ENCODE measurements around the gene CPT1B.
A peak's percentile ranks its signal among the peaks of the same experiment; 100 is the strongest.

The CPT1B gene

DNA sequence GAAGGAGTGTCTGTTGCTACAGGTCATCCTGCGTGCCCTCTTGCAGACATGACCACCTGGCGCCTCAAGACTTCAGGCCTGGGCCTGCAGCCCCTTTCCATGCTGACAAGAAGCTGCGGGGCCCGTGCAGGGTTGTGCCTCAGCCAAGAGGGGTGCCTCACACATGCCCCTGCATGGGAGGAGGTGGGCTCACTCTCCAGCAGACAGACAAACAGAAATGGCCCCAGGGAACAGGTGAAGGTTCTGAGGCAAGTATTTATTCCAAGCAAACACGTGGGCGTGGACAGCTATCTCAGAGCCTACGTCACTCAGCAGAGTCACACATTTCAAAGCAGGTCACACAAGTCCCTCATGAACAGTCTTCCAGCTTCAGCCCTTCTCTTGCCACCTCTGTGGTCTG is 9.6 kb downstream of the CPT1B start:
- DNase-seq: no peak

GRCh38 chr22:50567721-50568252 is 10.4 kb downstream of the CPT1B start:
- DNase-seq: no peak

GRCh38 chr22:50564289-50564688 is 13.9 kb downstream of the CPT1B start:
- DNase-seq: no peak

GRCh38 chr22:50563413-50564160 is 14.6 kb downstream of the CPT1B start:
- DNase-seq: no peak

- DNase-seq: peak; percentile 88 to 96
Measured at GRCh38 chr22:50562523-50563412, 15.5 kb downstream of the CPT1B start, which contains the start of gene SYCE3. TSS of gene SYCE3 (minus strand) at chr22:50562919. CDS start at chr22:50556405, 6,514 bp downstream.

DNA sequence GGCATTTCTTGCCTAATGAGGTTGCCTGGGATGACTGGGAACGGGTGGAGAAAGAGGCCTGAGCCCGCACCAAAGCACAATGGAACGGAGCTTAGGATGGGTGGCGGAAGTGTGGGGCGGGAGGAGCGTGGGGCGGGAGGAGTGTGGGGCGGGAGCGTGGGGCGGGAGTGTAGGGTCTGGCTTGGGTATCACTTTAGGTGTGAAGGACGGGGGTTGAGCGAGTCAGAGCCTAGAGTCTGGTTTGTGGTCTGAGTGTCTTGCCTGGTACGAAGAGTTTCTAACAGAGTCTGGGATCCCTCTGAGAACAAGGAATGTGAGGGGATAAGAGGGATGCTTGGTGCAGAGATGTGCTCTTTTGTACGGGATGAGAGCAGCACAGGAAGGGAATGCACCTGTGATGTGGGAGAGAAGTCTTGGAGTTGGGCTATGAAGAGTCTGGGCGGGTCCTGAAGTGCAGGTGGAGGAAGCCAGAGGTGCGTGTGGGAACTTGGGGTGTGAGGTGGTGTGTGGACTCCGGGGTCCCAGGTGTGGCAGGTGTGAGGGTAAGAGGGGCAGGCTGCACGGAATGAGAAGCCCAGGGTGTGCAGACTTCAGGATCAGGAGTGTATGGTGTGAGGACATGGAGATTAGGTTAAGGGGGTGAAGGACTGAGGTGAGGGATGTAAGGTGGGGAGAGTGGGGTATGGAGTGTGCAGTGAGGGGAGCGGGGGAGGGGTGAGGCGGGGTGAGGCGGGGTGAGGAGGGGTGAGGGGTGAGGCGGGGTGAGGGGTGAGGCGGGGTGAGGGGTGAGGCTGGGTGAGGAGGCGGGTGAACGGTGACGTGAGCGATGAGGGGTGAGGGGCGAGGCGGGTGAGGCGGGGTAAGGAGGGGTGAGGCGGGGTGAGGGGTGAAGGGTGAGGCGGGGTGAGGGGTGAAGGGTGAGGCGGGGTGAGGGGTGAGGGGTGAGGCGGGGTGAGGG is 16.5 kb downstream of the CPT1B start:
- DNase-seq: no peak

DNA sequence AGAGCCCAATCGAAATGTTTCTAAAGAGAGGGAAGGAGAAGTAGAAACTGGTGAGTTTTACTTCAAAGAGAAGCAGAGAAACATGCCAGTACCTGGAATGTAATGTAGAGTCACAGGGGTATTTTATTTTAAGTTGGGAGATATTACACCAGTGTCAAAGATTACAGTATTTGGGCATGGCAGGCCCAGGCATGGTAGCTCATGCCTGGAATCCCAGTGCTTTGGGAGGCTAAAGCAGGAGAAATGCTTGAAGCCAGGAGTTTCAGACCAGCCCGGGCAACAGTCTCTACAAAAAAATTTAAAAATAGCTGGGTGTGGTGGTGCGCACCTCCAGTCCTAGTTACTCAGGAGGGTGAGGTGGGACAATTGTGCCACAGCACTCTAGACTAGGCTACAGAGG is 18.2 kb downstream of the CPT1B start:
- DNase-seq: no peak

- DNase-seq: no peak
Measured at GRCh38 chr22:50556703-50557102, 21.5 kb downstream of the CPT1B start.

- no peak for DNase-seq
Measured at GRCh38 chr22:50553310-50553709, 24.9 kb downstream of the CPT1B start.

DNA sequence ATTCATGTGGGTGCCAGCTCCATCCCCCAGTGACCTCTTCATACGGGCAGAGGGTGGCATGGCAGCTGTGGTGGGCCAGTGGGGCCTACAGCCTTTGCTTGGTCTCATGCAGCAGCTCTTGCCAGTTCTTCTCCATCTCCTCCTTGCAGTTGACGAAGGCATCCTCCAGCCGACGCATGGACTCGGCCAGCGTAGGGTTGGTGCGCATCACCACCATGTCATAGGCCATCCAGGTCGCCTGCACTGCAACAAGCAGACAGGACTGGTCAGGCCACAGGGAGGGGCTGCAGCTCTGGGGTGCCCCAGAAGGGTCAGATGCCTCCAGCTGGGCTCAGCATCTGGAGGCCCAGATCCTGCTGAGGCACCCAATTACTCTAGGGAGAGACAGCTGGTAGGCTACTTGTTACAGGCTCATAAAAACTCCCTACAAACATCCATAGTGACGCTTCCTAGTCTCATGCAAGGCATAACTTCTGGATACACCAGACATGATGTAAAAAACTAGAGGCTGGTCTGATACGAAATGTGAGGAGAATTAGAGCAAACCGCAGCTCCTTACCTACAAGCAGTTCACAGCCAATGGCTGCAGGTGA is 27.0 kb downstream of the CPT1B start:
- DNase-seq: no peak

GRCh38 chr22:50550395-50550794 is 27.8 kb downstream of the CPT1B start:
- no peak for DNase-seq

DNA sequence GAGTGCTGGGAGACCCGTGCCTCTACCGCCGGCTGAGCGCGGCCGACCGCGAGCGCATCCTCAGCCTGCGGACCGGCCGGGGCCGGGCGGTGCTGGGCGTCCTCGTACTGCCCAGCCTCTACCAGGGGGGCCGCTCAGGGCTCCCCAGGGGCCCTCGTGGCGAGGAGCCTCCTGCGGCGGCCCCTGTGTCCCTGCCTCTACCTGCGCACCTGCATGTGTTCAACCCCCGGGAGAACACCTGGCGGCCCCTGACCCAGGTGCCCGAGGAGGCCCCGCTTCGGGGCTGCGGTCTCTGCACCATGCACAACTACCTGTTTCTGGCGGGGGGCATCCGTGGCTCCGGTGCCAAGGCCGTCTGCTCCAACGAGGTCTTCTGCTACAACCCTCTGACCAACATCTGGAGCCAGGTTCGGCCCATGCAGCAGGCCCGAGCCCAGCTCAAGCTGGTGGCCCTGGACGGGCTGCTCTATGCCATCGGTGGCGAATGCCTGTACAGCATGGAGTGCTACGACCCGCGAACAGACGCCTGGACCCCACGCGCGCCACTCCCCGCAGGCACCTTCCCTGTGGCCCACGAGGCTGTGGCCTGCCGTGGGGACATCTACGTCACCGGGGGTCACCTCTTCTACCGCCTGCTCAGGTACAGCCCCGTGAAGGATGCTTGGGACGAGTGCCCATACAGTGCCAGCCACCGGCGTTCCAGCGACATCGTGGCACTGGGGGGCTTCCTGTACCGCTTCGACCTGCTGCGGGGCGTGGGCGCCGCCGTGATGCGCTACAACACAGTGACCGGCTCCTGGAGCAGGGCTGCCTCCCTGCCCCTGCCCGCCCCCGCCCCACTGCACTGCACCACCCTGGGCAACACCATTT is 29.1 kb downstream of the CPT1B start:
- DNase-seq: no peak

GRCh38 chr22:50548040-50548920 is 29.9 kb downstream of the CPT1B start:
- no peak for DNase-seq

- no peak for DNase-seq
Measured at GRCh38 chr22:50547263-50547985, 30.8 kb downstream of the CPT1B start.

DNA sequence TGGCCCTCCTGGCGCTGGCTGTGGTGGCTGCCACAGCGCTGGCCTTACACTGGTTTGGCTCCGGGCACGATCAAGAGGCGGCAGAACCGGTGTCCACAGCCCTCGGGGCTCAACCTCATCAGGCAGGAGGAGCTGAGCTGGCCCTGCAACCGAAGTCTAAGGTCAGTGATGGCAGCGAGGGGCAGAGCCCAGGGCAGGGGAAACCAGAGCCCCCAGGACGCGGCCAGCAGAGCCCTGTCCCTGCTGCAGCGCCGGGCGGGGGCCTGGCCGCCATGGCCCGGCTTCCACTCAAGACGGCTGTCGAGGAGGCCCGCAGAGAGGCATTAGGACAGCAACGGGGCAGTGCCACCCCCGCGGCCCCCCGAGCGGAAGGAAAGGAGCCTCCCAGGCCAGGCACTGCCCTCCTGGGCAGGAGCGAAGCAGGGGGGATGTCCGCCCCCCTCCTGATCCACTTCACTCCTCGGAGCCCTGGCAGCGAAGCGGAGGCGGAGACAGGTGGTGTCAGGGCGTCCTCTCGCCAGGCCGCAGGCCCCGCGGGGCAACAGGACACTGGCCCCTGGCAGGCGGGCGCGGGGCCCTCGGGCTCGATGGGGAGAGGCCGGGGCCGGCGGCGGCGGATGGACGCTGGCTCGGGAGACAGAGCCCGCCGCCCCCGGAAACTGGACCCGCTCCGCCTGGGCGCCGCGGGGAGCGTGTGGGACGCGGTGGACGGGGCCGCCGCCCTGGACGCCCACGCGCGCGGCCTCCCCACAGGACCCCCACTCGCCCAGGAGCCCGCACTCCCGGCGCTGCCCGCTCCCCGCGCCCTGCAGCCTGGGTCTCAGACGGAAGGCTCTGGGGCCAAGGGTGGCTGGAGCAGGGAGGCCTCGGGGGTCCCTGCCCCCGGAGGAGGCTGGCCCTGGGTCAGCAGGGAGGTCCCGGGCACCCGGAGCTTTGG is 31.6 kb downstream of the CPT1B start:
- DNase-seq: no peak

- no peak for DNase-seq
Measured at GRCh38 chr22:50545522-50546325, 32.5 kb downstream of the CPT1B start, which contains the start of gene KLHDC7B. TSS of gene KLHDC7B (plus strand) at chr22:50545899. CDS start at chr22:50546244, 345 bp downstream.

- DNase-seq: no peak
Measured at GRCh38 chr22:50544746-50545253, 33.4 kb downstream of the CPT1B start.

Data from NCI-H446 (cell line).